HL-60 (cell line): ENCODE data around the gene GPR82.

Experiments
- POLR2AphosphoS5 ChIP-seq: IDR thresholded peaks from 2 replicates; pipeline ENCODE4 v1.6.1; 2012; ENCODE audit warnings: low read depth
- SPI1 ChIP-seq: IDR thresholded peaks from 2 replicates; pipeline ENCODE4 v1.6.1; 2012; ENCODE audit warnings: low read depth, mild to moderate bottlenecking, borderline replicate concordance
- TF ChIP-seq, protein P1 (sequence below): IDR thresholded peaks from one replicate; pipeline ENCODE4 v1.5.1; 2011; ENCODE audit warnings: low read length, control low read depth, inconsistent platforms; ENCODE audit not compliant: insufficient read depth
- TF ChIP-seq, protein P2 (sequence below): IDR thresholded peaks from 2 replicates; pipeline ENCODE4 v1.6.1; 2012; ENCODE audit warnings: low read depth; ENCODE audit not compliant: insufficient replicate concordance

DNA sequence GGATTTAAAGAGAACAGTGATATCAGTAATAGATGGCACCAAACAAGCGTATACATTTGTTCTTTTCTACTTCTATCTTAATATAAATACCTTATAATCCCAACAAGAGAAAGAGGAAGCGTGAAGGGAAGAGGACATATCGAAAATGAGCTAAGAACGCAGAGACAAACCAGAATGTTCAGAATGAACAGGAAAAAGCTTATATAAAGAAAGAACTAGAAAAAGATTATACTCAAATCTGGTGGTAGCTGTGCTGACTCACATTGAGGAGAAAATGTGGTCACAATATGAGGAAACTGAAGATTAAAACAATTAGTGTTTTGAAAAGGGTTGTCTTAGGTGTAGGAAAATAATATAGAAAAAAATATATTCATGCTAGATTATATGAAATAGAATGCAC lies 37.2 kb upstream of the GPR82 start:
- TF ChIP-seq, protein P1, sequence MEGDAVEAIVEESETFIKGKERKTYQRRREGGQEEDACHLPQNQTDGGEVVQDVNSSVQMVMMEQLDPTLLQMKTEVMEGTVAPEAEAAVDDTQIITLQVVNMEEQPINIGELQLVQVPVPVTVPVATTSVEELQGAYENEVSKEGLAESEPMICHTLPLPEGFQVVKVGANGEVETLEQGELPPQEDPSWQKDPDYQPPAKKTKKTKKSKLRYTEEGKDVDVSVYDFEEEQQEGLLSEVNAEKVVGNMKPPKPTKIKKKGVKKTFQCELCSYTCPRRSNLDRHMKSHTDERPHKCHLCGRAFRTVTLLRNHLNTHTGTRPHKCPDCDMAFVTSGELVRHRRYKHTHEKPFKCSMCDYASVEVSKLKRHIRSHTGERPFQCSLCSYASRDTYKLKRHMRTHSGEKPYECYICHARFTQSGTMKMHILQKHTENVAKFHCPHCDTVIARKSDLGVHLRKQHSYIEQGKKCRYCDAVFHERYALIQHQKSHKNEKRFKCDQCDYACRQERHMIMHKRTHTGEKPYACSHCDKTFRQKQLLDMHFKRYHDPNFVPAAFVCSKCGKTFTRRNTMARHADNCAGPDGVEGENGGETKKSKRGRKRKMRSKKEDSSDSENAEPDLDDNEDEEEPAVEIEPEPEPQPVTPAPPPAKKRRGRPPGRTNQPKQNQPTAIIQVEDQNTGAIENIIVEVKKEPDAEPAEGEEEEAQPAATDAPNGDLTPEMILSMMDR, result no peak
- peak; percentile 46; the same call in 1 of the 2 replicates for TF ChIP-seq SPI1
- no peak for TF ChIP-seq POLR2AphosphoS5
- TF ChIP-seq, protein P2, sequence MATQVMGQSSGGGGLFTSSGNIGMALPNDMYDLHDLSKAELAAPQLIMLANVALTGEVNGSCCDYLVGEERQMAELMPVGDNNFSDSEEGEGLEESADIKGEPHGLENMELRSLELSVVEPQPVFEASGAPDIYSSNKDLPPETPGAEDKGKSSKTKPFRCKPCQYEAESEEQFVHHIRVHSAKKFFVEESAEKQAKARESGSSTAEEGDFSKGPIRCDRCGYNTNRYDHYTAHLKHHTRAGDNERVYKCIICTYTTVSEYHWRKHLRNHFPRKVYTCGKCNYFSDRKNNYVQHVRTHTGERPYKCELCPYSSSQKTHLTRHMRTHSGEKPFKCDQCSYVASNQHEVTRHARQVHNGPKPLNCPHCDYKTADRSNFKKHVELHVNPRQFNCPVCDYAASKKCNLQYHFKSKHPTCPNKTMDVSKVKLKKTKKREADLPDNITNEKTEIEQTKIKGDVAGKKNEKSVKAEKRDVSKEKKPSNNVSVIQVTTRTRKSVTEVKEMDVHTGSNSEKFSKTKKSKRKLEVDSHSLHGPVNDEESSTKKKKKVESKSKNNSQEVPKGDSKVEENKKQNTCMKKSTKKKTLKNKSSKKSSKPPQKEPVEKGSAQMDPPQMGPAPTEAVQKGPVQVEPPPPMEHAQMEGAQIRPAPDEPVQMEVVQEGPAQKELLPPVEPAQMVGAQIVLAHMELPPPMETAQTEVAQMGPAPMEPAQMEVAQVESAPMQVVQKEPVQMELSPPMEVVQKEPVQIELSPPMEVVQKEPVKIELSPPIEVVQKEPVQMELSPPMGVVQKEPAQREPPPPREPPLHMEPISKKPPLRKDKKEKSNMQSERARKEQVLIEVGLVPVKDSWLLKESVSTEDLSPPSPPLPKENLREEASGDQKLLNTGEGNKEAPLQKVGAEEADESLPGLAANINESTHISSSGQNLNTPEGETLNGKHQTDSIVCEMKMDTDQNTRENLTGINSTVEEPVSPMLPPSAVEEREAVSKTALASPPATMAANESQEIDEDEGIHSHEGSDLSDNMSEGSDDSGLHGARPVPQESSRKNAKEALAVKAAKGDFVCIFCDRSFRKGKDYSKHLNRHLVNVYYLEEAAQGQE, result no peak
